ENCODE measurements around the gene CDH4.

- TF ChIP-seq, protein P1, sequence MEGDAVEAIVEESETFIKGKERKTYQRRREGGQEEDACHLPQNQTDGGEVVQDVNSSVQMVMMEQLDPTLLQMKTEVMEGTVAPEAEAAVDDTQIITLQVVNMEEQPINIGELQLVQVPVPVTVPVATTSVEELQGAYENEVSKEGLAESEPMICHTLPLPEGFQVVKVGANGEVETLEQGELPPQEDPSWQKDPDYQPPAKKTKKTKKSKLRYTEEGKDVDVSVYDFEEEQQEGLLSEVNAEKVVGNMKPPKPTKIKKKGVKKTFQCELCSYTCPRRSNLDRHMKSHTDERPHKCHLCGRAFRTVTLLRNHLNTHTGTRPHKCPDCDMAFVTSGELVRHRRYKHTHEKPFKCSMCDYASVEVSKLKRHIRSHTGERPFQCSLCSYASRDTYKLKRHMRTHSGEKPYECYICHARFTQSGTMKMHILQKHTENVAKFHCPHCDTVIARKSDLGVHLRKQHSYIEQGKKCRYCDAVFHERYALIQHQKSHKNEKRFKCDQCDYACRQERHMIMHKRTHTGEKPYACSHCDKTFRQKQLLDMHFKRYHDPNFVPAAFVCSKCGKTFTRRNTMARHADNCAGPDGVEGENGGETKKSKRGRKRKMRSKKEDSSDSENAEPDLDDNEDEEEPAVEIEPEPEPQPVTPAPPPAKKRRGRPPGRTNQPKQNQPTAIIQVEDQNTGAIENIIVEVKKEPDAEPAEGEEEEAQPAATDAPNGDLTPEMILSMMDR (IDR thresholded peaks at IDR 0.05) = no peak
- TF ChIP-seq POLR2A (IDR thresholded peaks at IDR 0.05) = no peak
Measured at GRCh38 chr20:61419501-61419900, 167.4 kb downstream of the CDH4 start.

Data from prostate gland (tissue), 2 donors.